ENCODE data around the gene ZFPM1. TPM values are rescaled to one million over a fixed set of nuclear protein-coding genes. Genes with fewer than 3 reads are reported as not detected.

ZFPM1 gene
- total RNA-seq, 1 donor from 2014 or later = 3.6 TPM

DNA sequence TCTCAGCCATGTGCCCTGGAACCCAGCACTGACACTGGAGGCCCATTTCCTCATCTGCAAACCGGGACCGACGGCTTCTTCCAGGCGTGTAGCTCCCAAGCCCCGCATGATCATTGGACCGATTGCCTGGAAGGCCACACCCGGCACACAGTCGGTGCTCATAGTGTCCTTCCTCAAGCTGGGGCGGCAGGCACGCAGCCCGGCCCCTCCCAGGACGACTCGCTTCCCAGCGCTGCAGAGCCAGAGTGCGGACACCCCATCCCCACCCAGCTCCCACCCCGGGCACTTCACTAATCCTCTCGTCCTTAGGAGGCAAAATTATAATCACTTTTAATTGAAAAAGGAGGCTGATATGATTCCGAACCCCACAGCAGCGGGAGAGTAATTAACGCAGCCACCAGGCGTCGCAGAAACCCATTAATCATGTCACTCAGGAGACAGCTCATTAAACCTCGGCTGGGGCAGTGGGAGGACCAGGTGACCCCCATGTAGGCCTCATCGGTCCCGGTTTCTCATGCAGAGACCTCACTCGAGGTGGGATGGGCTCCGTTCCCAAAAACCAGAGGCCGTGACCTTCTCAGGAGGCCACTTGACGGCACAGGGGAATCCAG is 37.3 kb upstream of the ZFPM1 start:
- ATAC-seq (ENCODE audit: poor library complexity) = no peak
- DNase-seq = no peak
- intact Hi-C loops (cut with DNase I) = no loop called here

DNA sequence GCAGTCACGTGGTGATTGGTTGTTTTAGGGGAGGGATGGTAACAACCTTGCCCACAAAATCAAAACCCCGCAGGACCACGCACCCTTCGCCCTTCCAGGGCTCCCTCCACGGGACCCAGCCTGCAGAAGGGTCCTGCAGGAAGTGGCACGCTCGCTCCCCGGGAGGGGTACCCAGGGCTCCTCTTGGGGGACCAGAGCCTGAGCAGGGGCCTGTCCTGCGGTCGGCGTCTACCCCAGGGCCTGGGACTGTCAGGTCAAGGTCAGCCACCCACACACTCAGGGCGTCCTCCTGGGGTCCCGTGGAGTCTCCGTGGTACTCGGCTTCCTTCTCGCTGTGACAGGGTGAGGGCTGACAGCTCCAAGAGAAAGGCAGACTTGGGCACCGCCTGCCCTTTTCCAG is 36.4 kb upstream of the ZFPM1 start:
- intact Hi-C loops (cut with DNase I) = no loop called here
- no peak for ATAC-seq (ENCODE audit: poor library complexity)
- DNase-seq = no peak

DNA sequence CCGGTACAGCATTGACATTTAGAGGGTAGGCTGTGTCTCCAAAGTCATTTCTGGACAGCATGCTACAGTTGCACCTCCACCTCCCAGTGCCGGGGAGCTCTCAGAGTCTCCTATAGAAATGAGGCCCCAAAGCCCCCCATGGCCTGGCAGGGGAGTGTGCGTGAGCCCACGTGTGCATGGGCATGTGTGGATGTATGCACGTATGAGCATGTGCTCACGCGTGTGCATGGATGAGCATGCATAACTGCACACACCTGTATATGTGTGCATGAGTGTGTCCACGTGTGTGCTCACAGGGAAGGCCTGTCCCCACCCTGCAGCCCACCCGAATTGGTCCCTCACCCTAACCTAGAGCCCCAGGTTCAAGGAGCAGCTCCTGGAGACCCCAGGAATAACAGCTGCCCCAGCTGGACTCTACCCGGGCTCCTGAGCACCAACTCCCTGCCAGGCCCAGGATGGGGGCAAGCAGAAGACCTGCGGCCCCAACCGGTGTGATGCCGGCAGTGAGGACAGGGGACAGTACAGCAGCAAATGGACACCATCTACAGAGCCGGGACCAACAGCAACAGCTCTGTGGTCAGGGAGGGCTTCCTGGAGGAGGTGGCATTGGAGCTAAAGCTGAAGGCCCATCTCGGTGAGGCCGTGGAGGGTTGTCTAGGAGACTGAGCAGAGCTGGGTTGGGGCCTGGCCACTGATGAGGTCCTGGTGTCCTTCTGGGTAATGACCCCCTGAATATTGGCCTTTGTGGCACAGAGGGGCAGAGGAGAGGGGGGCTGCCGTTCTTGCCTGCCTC is 35.2 kb upstream of the ZFPM1 start:
- no peak for DNase-seq
- ATAC-seq (ENCODE audit: poor library complexity) = no peak
- intact Hi-C loops (cut with DNase I) = no loop called here

DNA sequence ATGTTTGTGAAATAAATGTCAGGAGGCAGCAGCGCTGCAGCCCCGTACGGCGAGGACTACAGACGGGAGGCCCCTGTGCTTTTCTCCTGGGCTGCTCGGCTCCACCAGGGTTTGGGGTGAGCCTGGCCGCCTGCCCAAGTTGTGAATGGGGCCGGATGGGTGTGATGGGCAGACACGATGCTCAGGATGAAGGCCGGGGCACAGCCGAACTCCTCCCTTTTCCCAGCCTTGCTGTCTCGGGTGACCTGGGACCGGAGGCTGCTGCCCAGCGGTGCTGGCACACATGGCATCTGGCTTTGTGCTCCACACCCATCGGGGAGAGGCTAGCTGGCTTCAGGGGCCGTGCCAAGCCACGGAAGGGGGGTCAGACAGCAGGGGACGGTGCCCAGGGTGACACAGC is 34.2 kb upstream of the ZFPM1 start:
- DNase-seq = no peak
- ATAC-seq (ENCODE audit: poor library complexity) = no peak
- intact Hi-C loops (cut with DNase I) = no loop called here

DNA sequence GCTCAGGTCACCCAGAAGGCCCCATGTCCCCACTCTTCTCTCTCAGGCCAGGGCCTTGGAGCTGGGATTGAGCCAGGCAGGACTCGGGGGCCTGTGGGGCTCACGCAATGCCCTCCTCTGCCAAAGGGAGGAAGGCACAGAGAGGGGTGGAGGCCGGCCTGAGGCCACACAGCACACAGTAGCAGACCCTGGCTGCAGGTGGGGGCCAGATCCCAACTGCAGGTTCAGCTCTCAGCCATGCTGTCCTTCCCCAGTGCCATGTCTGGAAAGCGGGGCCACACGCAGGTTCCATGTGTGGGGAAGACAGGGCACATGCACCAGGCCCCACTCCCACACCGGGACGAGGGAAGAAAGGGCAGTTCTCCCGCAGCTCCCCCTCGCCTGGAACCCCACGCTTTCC is 33.3 kb upstream of the ZFPM1 start:
- intact Hi-C loops (cut with DNase I) = no loop called here
- ATAC-seq (ENCODE audit: poor library complexity) (no peak), DNase-seq (no peak)

DNA sequence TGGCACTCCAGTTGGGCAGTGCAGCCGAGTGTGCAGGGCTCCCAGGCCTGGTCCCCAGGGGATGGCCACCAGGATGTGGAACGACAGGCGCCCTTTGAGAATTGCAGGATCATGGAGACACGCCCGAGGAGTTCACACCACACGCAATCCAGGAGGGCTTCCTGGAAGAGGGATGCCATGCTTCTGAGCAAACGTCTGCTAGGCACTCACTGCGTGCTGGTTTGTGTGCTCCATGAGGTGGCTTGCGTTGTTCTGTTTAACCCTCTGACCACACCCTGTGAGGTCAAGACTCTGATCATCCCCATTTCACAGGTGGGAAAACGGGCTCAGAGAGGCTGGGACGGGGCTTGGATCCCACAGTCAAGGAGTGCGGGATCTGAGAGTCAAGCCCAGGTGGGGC is 32.6 kb upstream of the ZFPM1 start:
- DNase-seq (no peak), ATAC-seq (ENCODE audit: poor library complexity) (no peak)
- intact Hi-C loops (cut with DNase I) = no loop called here

DNA sequence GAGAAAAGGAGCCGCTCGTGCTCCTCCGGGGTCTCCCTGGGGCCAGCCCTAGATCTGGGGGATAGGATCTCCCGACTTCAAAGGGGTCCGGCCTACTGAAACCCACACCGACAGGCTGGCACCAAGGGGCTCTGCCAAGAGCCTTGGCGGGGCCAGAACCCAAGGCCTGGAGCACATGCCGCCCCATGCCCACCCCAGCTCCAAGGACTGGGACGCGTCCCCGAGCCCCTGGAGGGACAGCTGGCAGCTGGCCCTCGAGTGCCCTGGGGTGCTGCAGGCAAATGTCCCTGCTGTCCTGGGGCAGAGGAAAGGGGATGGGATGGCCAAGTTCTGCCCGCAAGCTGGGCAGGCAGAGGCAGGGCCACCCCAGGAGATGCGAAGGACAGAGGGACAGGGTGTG is 31.8 kb upstream of the ZFPM1 start:
- ATAC-seq (ENCODE audit: poor library complexity) (no peak), DNase-seq (no peak)
- intact Hi-C loops (cut with DNase I) = no loop called here

DNA sequence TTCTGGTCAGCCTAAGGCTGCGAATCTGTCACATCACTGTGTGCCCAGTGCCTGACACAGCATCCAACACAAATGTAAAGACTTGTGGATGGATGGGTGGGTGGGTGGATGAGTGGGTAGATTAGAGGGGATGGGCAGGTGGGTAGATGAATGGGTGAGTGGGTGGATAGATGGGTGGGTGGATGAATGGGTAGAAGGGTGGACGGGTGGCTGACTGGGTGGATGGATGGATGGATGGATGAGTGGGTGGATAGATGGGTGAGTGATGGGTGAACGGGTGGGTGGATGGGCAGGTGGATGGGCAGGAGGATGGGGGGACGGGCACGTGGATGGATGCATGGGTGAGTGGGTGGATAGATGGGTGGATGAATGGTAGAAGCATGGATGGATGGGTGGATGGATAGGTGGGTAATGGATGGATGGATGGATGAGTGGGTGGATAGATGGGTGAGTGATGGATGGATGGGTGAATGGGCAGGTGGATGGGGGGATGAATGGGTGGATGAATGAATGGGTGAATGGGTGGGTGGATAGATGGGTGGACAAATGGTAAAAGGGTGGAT is 31.1 kb upstream of the ZFPM1 start:
- ATAC-seq (ENCODE audit: poor library complexity) = no peak
- intact Hi-C loops (cut with DNase I) = no loop called here
- no peak for DNase-seq

DNA sequence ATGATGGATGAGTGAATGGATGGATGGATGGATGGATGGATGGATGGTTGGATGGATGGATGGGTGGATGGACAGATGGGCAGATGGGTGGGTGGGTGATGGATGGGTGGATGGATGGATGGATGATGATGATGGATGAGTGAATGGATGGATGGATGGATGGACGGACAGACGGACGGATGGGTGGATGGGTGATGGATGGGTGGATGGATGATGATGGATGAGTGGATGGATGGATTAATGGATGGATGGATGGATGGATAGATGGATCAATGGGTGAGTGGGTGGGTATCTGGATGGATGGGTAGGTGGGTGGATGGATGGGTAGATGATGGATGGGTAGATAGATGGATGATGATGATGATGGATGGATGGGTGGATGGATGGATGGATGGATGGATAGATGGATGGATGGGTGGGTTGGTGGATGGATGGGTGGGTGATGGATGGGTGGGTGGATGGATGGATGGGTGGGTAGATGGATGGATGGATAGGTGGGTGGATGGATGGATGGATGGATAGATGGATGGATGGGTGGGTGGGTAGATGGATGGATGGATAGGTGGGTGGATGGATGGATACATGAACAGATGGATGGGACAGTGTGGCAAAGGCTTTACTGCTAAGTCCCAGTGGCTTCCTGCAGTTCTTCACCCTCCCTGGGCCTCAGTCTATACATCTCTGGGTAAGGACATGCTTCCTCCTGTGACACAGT is 30.2 kb upstream of the ZFPM1 start:
- DNase-seq = no peak
- ATAC-seq (ENCODE audit: poor library complexity) = no peak
- intact Hi-C loops (cut with DNase I) = no loop called here

DNA sequence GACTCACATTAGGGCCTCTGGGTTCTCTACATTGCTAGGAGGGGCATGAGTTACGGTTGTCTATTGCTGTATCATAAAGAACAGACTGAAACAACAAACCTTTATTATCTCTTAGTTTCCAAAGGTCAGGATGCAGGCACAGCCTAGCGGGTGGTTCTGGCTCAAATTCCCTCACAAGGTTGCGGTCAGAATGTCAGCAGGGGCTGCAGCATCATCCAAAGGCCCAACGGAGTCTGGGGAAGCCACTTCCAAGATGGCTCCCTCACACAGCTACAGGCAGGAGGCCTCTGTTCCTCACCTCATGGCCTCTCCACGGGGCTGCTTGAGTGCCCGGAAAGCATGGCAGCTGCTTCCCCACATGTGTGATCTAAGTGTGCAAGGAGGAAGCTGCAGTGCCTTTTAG is 29.6 kb upstream of the ZFPM1 start:
- ATAC-seq (ENCODE audit: poor library complexity) (no peak), DNase-seq (no peak)
- intact Hi-C loops (cut with DNase I) = no loop called here

DNA sequence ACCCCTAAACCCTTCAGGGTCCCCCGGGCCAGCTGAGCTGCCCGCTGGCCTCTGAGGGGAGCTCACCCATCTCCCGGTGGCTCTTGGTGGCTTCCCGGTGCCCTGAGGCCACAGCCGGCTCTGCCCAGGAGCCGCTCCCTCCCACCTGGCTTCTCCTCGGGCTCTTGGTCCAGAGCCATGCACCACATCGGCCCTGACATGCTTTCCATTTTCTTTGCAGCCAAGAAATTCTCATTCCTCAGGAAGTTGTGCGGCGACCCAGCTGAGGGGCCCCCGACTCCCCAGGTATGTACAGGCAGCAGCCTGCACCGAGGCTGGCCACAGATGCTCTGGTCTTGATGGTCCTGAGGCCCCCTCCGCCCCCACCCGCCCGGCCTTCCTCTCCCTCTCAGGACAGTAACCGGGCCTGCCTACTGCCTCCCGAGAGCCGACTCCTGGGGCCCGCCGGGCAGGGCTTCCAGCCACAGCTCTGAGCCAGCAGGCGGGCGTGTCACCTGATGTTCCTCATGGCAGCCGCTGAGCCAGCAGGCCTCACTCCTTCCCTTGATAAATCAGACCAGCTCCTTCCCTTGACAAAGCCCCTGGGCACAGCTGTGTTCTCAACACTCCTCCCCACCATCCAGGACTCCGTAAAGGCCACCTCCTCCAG is 28.4 kb upstream of the ZFPM1 start:
- peak; percentile 27 for ATAC-seq (ENCODE audit: poor library complexity)
- DNase-seq = no peak
- intact Hi-C loops (cut with DNase I) = no loop called here

DNA sequence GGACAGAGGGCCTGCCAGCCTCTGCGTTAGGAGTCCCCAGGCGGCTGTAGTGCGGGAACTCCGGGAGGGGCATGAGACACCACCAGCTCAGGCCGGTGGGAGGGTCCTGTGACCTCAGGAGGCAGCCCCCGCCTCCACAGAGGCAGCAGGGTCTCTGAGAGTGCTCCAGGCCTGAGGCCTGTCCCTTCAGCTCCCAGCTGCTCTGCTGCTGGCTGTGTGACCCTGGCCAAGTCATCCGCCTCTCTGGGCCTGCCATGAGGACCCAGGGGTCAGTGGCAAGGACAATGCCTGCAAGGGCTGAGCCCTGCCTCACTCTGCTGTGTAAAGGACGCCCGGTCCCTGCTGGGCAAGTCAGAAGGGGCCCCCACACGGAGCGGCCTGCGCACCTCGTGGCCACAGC is 27.1 kb upstream of the ZFPM1 start:
- no peak for DNase-seq
- ATAC-seq (ENCODE audit: poor library complexity) = no peak
- intact Hi-C loops (cut with DNase I) = no loop called here

DNA sequence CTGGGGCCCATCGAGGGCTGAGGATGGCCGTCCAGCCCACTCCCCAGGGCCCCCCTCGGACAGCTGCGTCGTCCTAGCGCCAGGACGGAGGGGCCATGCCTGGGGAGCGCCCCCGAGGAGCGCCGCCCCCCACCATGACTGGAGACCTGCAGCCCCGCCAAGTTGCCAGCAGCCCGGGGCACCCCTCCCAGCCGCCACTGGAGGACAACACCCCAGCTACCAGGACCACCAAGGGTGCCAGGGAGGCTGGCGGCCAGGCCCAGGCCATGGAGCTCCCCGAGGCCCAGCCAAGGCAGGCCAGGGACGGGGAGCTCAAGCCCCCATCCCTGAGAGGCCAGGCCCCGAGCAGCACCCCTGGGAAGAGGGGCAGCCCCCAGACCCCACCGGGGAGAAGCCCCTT is 25.7 kb upstream of the ZFPM1 start:
- no peak for ATAC-seq (ENCODE audit: poor library complexity)
- no peak for DNase-seq
- intact Hi-C loops (cut with DNase I) = no loop called here

DNA sequence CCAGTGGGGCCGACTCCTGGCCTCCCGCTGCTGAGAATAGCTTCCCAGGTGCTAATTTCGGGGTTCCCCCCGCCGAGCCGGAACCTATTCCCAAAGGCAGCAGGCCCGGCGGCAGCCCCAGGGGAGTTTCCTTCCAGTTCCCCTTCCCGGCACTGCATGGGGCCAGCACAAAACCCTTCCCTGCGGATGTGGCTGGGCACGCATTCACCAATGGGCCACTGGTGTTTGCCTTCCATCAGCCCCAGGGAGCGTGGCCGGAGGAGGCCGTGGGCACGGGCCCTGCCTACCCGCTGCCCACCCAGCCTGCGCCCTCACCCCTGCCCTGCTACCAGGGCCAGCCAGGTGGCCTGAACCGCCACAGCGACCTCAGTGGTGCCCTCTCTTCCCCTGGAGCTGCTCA is 24.9 kb upstream of the ZFPM1 start:
- ATAC-seq (ENCODE audit: poor library complexity) = no peak
- DNase-seq = no peak
- intact Hi-C loops (cut with DNase I) = no loop called here

DNA sequence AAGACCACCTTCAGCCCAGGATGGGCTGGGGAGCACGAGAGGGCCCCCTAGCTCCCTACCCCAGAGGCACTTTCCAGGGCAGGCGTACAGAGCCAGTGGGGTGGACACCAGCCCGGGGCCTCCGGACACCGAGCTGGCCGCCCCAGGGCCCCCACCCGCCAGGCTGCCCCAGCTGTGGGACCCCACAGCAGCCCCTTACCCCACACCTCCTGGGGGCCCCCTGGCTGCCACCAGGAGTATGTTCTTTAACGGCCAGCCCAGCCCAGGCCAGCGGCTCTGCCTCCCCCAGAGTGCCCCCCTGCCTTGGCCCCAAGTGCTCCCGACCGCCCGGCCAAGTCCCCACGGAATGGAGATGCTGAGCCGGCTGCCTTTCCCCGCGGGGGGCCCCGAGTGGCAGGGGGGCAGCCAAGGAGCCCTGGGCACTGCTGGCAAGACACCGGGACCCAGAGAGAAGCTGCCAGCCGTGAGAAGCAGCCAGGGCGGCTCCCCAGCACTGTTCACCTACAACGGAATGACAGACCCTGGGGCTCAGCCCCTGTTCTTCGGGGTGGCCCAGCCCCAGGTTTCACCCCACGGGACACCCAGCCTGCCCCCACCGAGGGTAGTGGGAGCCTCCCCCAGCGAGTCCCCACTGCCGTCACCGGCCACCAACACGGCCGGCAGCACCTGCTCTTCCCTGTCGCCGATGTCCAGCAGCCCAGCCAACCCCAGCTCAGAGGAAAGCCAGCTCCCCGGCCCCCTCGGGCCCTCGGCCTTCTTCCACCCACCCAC is 24.3 kb upstream of the ZFPM1 start:
- intact Hi-C loops (cut with DNase I) = no loop called here
- ATAC-seq (ENCODE audit: poor library complexity) = no peak

DNA sequence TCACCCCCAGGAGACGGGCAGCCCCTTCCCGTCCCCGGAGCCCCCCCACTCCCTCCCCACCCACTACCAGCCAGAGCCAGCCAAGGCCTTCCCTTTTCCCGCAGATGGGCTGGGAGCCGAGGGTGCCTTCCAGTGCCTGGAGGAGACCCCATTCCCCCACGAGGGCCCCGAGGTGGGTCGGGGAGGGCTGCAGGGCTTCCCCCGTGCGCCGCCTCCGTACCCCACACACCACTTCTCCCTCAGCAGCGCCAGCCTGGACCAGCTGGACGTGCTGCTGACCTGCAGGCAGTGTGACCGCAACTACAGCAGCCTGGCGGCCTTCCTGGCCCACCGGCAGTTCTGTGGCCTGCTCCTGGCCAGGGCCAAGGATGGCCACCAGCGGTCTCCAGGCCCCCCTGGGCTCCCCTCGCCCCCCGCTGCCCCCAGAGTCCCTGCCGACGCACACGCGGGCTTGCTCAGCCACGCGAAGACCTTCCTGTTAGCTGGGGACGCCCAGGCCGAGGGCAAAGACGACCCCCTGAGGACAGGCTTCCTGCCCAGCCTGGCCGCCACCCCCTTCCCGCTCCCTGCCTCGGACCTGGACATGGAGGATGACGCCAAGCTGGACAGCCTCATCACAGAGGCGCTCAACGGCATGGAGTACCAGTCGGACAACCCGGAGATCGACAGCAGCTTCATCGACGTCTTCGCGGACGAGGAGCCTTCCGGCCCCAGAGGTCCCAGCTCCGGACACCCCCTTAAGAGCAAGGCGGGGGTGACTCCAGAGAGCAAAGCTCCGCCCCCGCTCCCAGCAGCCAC is 23.5 kb upstream of the ZFPM1 start:
- ATAC-seq (ENCODE audit: poor library complexity) = no peak
- DNase-seq = no peak
- intact Hi-C loops (cut with DNase I) = no loop called here

More for the DNA sequence above, 24.3 kb upstream of the ZFPM1 start:
- DNase-seq = no peak

DNA sequence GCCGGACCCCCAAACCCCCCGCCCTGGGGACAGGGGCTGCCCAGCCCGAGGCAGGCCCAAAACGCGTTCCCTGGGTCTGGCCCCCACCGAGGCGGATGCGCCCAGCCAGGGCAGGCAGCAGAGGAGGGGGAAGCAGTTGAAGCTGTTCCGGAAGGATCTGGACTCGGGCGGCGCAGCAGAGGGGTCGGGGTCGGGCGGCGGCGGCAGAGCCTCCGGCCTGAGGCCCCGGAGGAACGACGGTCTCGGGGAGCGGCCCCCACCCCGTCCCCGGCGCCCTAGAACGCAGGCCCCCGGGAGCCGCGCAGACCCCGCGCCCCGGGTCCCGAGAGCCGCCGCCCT is 22.9 kb upstream of the ZFPM1 start:
- no peak for ATAC-seq (ENCODE audit: poor library complexity)

More for the DNA sequence above, 22.9 kb upstream of the ZFPM1 start:
- DNase-seq = no peak
- intact Hi-C loops (cut with DNase I) = no loop called here
